ENCODE measurements around the gene THBS3.
"Not testable (repeated sequence)": the region's sequence is repeated elsewhere in the genome, so short reads cannot be mapped to it uniquely, and the experiment has no call there.

Gene THBS3

GRCh38 chr1:155207806-155208540, at the start of gene THBS3:
Gene THBS3 (minus strand): TSS chr1:155207897. CDS start chr1:155207876, 21 bp downstream.
- no peak for DNase-seq

GRCh38 chr1:155256058-155256852, 48.6 kb upstream of the THBS3 start:
- no peak for DNase-seq

GRCh38 chr1:155255243-155256007, 47.7 kb upstream of the THBS3 start, which contains the start of gene ENTREP3:
Gene ENTREP3 (minus strand): TSS chr1:155255483. CDS start chr1:155254877, 606 bp downstream.
- peak; percentile 66 for DNase-seq

- DNase-seq = no peak
Observed at GRCh38 chr1:155254714-155255242, 47.1 kb upstream of the THBS3 start.

- DNase-seq = no peak
Observed at GRCh38 chr1:155254228-155254713, 46.6 kb upstream of the THBS3 start.

- no peak for DNase-seq
Observed at GRCh38 chr1:155253797-155254196, 46.1 kb upstream of the THBS3 start.

- DNase-seq = no peak
Observed at GRCh38 chr1:155253208-155253607, 45.5 kb upstream of the THBS3 start.

- no peak for DNase-seq
Observed at GRCh38 chr1:155251566-155251965, 43.9 kb upstream of the THBS3 start.

GRCh38 chr1:155250633-155251449, 43.1 kb upstream of the THBS3 start:
- DNase-seq = peak; percentile 85

GRCh38 chr1:155250246-155250632, 42.5 kb upstream of the THBS3 start:
- DNase-seq = no peak

- DNase-seq = no peak
Observed at GRCh38 chr1:155247667-155248553, 40.2 kb upstream of the THBS3 start.

- not testable (repeated sequence) for DNase-seq
Observed at GRCh38 chr1:155246796-155247195, 39.1 kb upstream of the THBS3 start.

GRCh38 chr1:155245163-155245524, 37.4 kb upstream of the THBS3 start:
- DNase-seq = no peak

GRCh38 chr1:155244368-155245162, 36.9 kb upstream of the THBS3 start:
- peak; percentile 96 for DNase-seq

- no peak for DNase-seq
Observed at GRCh38 chr1:155242805-155243358, 35.2 kb upstream of the THBS3 start.

GRCh38 chr1:155241841-155242264, 34.2 kb upstream of the THBS3 start:
- DNase-seq = no peak

GRCh38 chr1:155241069-155241679, 33.5 kb upstream of the THBS3 start:
- DNase-seq = peak; percentile 54

- DNase-seq = no peak
Observed at GRCh38 chr1:155236451-155236850, 28.8 kb upstream of the THBS3 start.

GRCh38 chr1:155235375-155235774, 27.7 kb upstream of the THBS3 start:
- not testable (repeated sequence) for DNase-seq

Data from GDM1 (cell line).